ENCODE measurements around the gene CYTH4. TPM values are rescaled to one million over a fixed set of nuclear protein-coding genes. Genes with fewer than 3 reads are reported as not detected.

The CYTH4 gene
- total RNA-seq, 4 donors from 2014 or later, result 3.3 to 15.1 (median 4.2) TPM

DNA sequence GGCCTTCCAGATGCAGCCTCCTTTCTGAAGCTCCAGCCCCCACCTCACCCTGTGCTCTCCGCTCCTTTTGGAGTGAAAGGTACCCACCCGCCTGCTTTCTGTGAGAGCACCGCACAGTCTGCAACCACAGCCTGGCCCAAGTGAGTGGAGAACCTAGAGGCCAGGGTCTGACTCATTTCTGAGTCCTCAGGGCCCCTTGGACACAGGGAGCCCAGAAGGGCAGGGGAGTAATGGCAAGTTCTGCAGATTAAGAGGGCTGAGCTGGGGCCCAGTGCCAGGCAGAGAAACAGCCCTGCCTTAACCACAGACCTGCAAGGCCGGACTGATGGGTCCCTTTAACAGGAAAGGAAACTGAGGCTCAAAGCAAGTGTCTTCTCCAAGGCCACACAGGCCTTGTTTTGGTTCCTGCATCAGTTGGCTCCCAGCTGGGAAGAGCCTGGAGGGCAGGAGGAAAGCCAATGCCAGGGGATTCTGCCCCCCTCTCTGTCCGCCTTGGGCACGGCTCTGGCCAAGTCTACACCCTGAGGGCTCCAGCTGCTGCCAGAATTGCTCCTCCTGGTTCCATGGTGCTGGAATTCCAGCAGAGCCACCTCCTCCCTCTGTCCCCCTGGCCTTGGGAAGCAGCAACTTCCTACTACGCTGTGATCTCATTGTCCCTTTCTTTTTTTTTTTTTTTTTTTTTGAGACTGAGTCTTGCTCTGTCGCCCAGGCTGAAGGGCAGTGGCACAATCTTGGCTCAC lies 55.1 kb downstream of the CYTH4 start:
- H3K4me3 ChIP-seq (replicated peaks in 1 of 3), result no peak overlapping the region
- H3K27ac ChIP-seq, result no peak overlapping the region
- no peaks in the 10 kb centered on the region for H3K4me1 ChIP-seq
- H3K9me3 ChIP-seq, result no peaks in the 10 kb centered on the region
- no peak for DNase-seq
- no peak for TF ChIP-seq POLR2A (IDR thresholded peaks at IDR 0.05)
- TF ChIP-seq, protein P1, sequence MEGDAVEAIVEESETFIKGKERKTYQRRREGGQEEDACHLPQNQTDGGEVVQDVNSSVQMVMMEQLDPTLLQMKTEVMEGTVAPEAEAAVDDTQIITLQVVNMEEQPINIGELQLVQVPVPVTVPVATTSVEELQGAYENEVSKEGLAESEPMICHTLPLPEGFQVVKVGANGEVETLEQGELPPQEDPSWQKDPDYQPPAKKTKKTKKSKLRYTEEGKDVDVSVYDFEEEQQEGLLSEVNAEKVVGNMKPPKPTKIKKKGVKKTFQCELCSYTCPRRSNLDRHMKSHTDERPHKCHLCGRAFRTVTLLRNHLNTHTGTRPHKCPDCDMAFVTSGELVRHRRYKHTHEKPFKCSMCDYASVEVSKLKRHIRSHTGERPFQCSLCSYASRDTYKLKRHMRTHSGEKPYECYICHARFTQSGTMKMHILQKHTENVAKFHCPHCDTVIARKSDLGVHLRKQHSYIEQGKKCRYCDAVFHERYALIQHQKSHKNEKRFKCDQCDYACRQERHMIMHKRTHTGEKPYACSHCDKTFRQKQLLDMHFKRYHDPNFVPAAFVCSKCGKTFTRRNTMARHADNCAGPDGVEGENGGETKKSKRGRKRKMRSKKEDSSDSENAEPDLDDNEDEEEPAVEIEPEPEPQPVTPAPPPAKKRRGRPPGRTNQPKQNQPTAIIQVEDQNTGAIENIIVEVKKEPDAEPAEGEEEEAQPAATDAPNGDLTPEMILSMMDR (IDR thresholded peaks at IDR 0.05), result no peak
- intact Hi-C loops (cut with DNase I), result no loop called here
- no peaks in the 10 kb centered on the region for H3K36me3 ChIP-seq
- peaks cover 19% of the 10 kb centered on the region for H3K27me3 ChIP-seq
- 76 to 79% methylated on average over 8 of the region's 8 CpGs for whole genome bisulfite sequencing, 2 donors

DNA sequence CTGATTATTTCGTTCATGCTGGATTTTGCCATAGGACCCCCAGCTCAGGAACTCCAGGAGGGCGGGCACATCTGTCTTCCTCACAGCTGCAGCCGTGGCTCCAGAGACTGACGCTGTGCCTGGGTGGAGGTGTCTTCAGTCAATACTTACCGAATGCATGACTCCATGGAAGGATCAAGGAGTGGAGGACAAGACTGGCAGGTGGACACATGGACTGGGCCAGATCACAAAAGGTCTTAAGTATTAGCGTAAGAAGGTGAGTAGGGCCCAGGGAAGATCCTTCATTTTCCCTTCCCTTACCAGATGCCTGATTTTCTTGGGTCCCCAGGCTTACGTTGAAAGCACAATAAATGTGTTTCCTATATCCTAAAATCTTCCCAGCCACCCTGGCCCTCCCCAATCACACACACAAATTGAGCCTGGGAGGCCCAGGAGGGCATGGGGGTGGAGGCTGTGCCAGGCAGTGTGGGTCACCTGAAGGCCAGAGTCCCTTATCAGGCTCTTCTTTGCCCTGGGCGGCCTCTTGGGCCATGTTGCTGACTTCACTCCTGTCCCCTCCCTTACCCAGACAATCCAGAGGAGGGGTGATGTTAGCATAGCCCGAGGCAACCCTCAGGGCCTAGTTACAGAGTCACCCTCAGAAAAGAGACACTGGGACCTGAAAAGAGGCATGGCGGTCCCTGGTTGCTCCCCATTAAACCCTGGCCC lies 56.4 kb downstream of the CYTH4 start:
- no peak for DNase-seq
- peaks cover 17% of the 10 kb centered on the region for H3K27me3 ChIP-seq
- 85 to 87% methylated on average over 9 to 10 of the region's 10 CpGs for WGBS, 2 donors

DNA sequence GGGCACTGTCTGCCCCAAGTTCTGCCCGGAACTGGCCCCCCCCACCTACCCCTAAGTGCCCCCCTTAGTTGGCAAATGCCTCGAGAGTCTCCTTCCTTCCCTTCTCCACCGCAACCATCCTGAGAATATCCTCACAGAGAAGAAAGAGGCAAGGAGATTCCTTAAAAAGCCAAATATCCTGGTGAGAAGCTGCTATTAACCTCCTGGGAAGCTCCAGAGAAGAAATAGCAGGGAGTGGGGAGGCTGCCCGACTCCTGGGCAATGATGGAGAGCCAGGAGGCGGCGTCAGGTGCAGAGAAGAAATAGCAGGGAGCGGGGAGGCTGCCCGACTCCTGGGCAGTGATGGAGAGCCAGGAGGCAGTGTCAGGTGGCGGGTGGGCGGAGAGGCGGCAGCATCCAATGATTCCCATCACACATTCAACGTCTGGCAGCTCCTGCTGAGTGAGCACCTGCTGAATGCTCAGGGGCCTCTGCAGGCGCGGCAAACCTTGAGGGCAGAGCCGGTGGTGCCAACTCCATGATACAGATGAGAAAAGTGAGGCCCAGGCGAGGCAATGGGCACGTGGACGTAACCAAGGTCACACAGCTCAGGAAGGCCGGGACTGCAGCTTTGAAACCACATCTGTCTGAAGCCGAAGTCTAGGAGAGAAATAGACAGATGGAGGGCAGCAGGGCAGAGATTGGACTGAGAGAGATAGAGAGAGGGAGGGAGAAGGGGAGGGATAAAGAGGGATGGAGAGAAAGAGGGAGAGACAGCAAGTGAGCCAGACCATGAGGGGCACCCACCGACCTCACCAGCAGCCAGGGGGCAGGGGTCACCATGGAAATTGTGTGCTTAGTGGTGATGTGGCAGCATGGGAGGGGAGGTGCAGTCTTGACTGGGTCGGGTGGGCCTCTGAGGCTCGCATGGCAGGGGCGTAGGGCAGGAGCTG lies 58.3 kb downstream of the CYTH4 start:
- no peak overlapping the region for H3K4me3 ChIP-seq (replicated peaks in 1 of 3)
- H3K27me3 ChIP-seq, result no peaks in the 10 kb centered on the region
- no peaks in the 10 kb centered on the region for H3K36me3 ChIP-seq
- TF ChIP-seq POLR2A (IDR thresholded peaks at IDR 0.05), result no peak
- TF ChIP-seq, protein P1 (IDR thresholded peaks at IDR 0.05), result no peak
- intact Hi-C loops (cut with DNase I), result no loop called here
- no peak for DNase-seq
- no peaks in the 10 kb centered on the region for H3K9me3 ChIP-seq
- H3K27ac ChIP-seq, result no peak overlapping the region
- no peaks in the 10 kb centered on the region for H3K4me1 ChIP-seq
- WGBS, 2 donors, result 41 to 44% methylated on average over 24 of the region's 24 CpGs

More for the DNA sequence above, 56.4 kb downstream of the CYTH4 start:
- Histone ChIP-seq H3K4me3 (replicated peaks in 1 of 3) (no peak overlapping the region), H3K4me1 (no peaks in the 10 kb centered on the region), H3K36me3 (no peaks in the 10 kb centered on the region), H3K27ac (no peak overlapping the region), H3K9me3 (no peaks in the 10 kb centered on the region)
- TF ChIP-seq, protein P1 (IDR thresholded peaks at IDR 0.05), result no peak
- no peak for TF ChIP-seq POLR2A (IDR thresholded peaks at IDR 0.05)
- intact Hi-C loops (cut with DNase I), result no loop called here

DNA sequence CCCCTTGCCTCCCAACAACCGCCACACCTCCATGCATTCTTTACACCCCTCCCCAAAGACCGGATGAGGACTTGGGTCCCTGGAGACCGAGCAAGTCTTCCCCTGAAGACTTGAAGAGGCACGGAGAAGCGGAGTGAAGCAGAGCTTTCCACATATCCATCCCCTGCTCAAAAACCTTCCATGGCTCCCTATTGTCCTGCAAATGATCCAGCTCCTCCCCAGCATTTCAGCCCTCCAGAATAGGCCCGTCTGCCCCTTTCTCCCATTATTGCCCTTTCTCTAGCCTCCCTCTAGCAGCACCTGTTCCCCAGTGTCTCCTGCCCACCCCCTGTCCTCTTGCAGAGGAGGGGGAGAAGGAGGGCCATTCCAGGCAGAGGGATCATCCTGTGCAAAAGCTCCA lies 59.8 kb downstream of the CYTH4 start:
- TF ChIP-seq POLR2A (IDR thresholded peaks at IDR 0.05), result no peak
- TF ChIP-seq, protein P1 (IDR thresholded peaks at IDR 0.05), result no peak
- 78 to 80% methylated on average over 6 of the region's 6 CpGs for WGBS, 2 donors
- intact Hi-C loops (cut with DNase I), result no loop called here
- Histone ChIP-seq H3K27ac (no peak overlapping the region), H3K4me3 (replicated peaks in 1 of 3) (no peak overlapping the region), H3K9me3 (no peaks in the 10 kb centered on the region), H3K36me3 (no peaks in the 10 kb centered on the region), H3K27me3 (no peaks in the 10 kb centered on the region), H3K4me1 (no peaks in the 10 kb centered on the region)
- no peak for DNase-seq
